Esophagus muscularis mucosa (tissue), 3 donors: Measurements from ENCODE around the gene SLC38A10.

Experiments used
- POLR2A ChIP-seq: fragments of 450-650 bp; IDR thresholded peaks from one replicate; pipeline ENCODE4 v1.6.1; 2017; ENCODE audit warnings: antibody characterized with exemption, moderate library complexity, mild to moderate bottlenecking, low read depth
- POLR2AphosphoS5 ChIP-seq, 2 donors: sonication (generic); formaldehyde crosslinking; IDR thresholded peaks; one replicate each; pipeline ENCODE4 v1.6.1; 2017; ENCODE audit warnings: antibody characterized with exemption in 2 of 2
- TF ChIP-seq, protein P1 (sequence below), 3 experiments: fragments of 200-600 bp in 2 of 3; fragments of 450-650 bp in 1 of 3; sonication (generic) in 2 of 3; IDR thresholded peaks; one replicate each; pipeline ENCODE4 v1.5.1; 2017 to 2019; ENCODE audit warnings: antibody characterized with exemption in 3 of 3, mild to moderate bottlenecking in 2 of 3, moderate library complexity in 1 of 3

DNA sequence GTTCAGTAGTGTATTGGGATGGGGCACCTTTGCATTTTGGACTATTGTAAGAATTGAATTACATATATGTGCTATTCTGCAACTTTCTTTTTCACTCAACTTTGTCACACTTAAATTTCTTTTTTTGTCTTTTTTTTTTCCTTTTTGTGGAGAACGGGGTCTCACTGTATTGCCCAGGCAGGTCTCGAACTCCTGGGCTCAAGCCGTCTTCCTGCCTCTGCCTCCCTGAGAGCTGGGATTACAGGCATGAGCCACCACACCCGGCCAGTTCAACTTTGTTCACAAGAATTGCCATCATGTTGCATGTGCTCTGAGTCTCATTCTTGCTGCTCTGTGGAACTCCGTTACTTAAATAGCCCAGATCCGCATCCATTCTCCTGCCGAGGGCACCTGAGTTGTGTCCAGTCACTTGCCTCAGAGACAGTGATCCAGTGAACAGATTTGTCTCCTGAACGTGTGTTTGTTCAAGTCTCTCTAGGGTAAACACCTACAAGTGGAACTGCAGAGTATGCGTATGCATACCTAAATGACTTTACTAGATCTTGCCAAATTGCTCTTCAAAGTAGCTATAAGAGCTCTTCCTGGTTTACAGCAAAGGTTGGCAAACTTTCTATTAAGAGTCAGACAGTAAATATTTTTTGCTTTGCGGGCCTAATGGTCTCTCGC lies 3.4 kb upstream of the SLC38A10 start:
- TF ChIP-seq, protein P1, sequence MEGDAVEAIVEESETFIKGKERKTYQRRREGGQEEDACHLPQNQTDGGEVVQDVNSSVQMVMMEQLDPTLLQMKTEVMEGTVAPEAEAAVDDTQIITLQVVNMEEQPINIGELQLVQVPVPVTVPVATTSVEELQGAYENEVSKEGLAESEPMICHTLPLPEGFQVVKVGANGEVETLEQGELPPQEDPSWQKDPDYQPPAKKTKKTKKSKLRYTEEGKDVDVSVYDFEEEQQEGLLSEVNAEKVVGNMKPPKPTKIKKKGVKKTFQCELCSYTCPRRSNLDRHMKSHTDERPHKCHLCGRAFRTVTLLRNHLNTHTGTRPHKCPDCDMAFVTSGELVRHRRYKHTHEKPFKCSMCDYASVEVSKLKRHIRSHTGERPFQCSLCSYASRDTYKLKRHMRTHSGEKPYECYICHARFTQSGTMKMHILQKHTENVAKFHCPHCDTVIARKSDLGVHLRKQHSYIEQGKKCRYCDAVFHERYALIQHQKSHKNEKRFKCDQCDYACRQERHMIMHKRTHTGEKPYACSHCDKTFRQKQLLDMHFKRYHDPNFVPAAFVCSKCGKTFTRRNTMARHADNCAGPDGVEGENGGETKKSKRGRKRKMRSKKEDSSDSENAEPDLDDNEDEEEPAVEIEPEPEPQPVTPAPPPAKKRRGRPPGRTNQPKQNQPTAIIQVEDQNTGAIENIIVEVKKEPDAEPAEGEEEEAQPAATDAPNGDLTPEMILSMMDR (IDR thresholded peaks at IDR 0.05) = no peak
- no peak for TF ChIP-seq POLR2A
- no peak for TF ChIP-seq POLR2AphosphoS5 (IDR thresholded peaks at IDR 0.05)
